DND-41 (cell line): ENCODE measurements around the gene S100A7.

Source experiments
- CTCF ChIP-seq: IDR thresholded peaks from 2 replicates; pipeline ENCODE4 v1.5.1; 2012; ENCODE audit warnings: borderline replicate concordance, low read length, moderate library complexity, mild to moderate bottlenecking; ENCODE audit not compliant: poor library complexity, severe bottlenecking; ENCODE audit errors: extremely low read depth
- EZH2 ChIP-seq: IDR thresholded peaks from 3 replicates; pipeline ENCODE4 v1.6.1; 2012; ENCODE audit warnings: borderline replicate concordance, low read depth, mild to moderate bottlenecking, moderate library complexity, low read length, inconsistent platforms; ENCODE audit not compliant: severe bottlenecking

GRCh38 chr1:153447498-153448170 is 12.8 kb downstream of the S100A7 start:
- no peak for TF ChIP-seq CTCF
- no peak for TF ChIP-seq EZH2
